Keratinocyte (primary cell): ENCODE data around the gene ALDOB. TPM values are rescaled to one million over a fixed set of nuclear protein-coding genes. Genes with fewer than 3 reads are reported as not detected.

Source experiments
- DNase-seq: peaks from one replicate; pipeline ENCODE4 v3.0.0-alpha.2; 2011; ENCODE audit warnings: low read depth, missing footprints, low spot score
- FAIRE-seq: peaks from 2 replicates; lab custom pipeline; 2011; peaks lifted over from hg19 to GRCh38; lab: Jason Lieb, UNC
- H2AFZ ChIP-seq: 2 replicates; pipeline ENCODE4 v1.6.0; 2012; ENCODE audit warnings: low read length, control low read depth, inconsistent platforms; ENCODE audit not compliant: control insufficient read depth
- H3K27ac ChIP-seq: 2 replicates; pipeline ENCODE4 v1.5.1; 2011; ENCODE audit warnings: low read length; ENCODE audit not compliant: control insufficient read depth, insufficient read depth
- H3K27me3 ChIP-seq: 3 replicates; pipeline ENCODE4 v1.6.0; 2011; ENCODE audit warnings: low read length; ENCODE audit not compliant: control insufficient read depth, insufficient read depth; ENCODE audit errors: extremely low read depth
- H3K36me3 ChIP-seq, 2 experiments: 2 replicates in 1 of 2; 3 replicates in 1 of 2; pipeline ENCODE4 v1.5.1; 2011; ENCODE audit warnings: low read length in 2 of 2, mild to moderate bottlenecking in 1 of 2; ENCODE audit not compliant: control insufficient read depth in 2 of 2, insufficient read depth in 2 of 2; ENCODE audit errors: extremely low read depth in 1 of 2
- H3K4me1 ChIP-seq: 3 replicates; pipeline ENCODE4 v1.5.1; 2011; ENCODE audit warnings: low read length; ENCODE audit not compliant: control insufficient read depth, insufficient read depth; ENCODE audit errors: extremely low read depth
- H3K4me2 ChIP-seq: 3 replicates; pipeline ENCODE4 v1.6.0; 2011; ENCODE audit warnings: low read depth, low read length; ENCODE audit not compliant: control insufficient read depth, insufficient read depth; ENCODE audit errors: extremely low read depth
- H3K4me3 ChIP-seq, 3 experiments: fragments of 200-600 bp in 1 of 3; sonication (generic) in 1 of 3; 2 replicates in 2 of 3; 3 replicates in 1 of 3; pipeline ENCODE4 v1.5.1; 2011 to 2016; ENCODE audit warnings: low read length in 3 of 3, mild to moderate bottlenecking in 3 of 3, control low read depth in 2 of 3, inconsistent platforms in 1 of 3, low read depth in 1 of 3, mixed read lengths in 1 of 3, mixed run types in 1 of 3, moderate library complexity in 1 of 3; ENCODE audit not compliant: control insufficient read depth in 2 of 3, insufficient read depth in 2 of 3; ENCODE audit errors: extremely low read depth in 1 of 3
- H3K79me2 ChIP-seq: 2 replicates; pipeline ENCODE4 v1.6.0; 2012; ENCODE audit warnings: low read length; ENCODE audit not compliant: control insufficient read depth, insufficient read depth
- H3K9ac ChIP-seq: 3 replicates; pipeline ENCODE4 v1.6.0; 2011; ENCODE audit warnings: low read length; ENCODE audit not compliant: control insufficient read depth, insufficient read depth; ENCODE audit errors: extremely low read depth
- H3K9me1 ChIP-seq: 3 replicates; pipeline ENCODE4 v1.6.0; 2011; ENCODE audit warnings: low read length; ENCODE audit not compliant: control insufficient read depth, insufficient read depth; ENCODE audit errors: extremely low read depth
- H3K9me3 ChIP-seq: 2 replicates; pipeline ENCODE4 v1.5.1; 2012; ENCODE audit warnings: low read depth, low read length; ENCODE audit not compliant: control insufficient read depth
- H4K20me1 ChIP-seq: 3 replicates; pipeline ENCODE4 v1.6.0; 2011; ENCODE audit warnings: low read length; ENCODE audit not compliant: control insufficient read depth, insufficient read depth; ENCODE audit errors: extremely low read depth
- EZH2 ChIP-seq: IDR thresholded peaks from one replicate; pipeline ENCODE4 v1.6.1; 2012; ENCODE audit warnings: inconsistent platforms, mild to moderate bottlenecking, low read length, moderate library complexity
- dilution Hi-C: fragments of 300-500 bp; cut with MboI; formaldehyde crosslinking; loops from one replicate; pipeline ENCODE4 v1.7.0; 2020; ENCODE audit warnings: low sequenced_read_pairs; ENCODE audit not compliant: extremely low pct_ligation_motif_present
- polyA plus RNA-seq, 5 experiments: library from polyadenylated mRNA; depleted of rRNA in 3 of 5; stranded (reverse) in 3 of 5; stranded (forward) in 1 of 5; unstranded in 1 of 5; fragments of >200 nt; gene quantifications; 1 replicate in 1 of 5; 2 replicates in 3 of 5; 3 replicates in 1 of 5; pipeline versions ENCODE4 v1.2.1 to v1.2.3, GENCODE V29; 2011 to 2012; ENCODE audit warnings: missing spikeins in 2 of 5, low read depth in 1 of 5, low replicate concordance in 1 of 5
- TF ChIP-seq, protein P1 (sequence below), 3 experiments: IDR thresholded peaks in 1 of 3; conservative IDR thresholded peaks in 1 of 3; optimal IDR thresholded peaks in 1 of 3; 2 replicates in 2 of 3; 3 replicates in 1 of 3; pipeline versions ENCODE3 to v1.5.1; 2011; ENCODE audit warnings: low read length in 3 of 3, mild to moderate bottlenecking in 3 of 3, moderate library complexity in 2 of 3, control low read depth in 1 of 3, inconsistent platforms in 1 of 3; ENCODE audit not compliant: insufficient read depth in 2 of 3; ENCODE audit errors: extremely low read depth in 1 of 3

Gene ALDOB
- polyA plus RNA-seq, 1 donor (not counting 4 experiments of a cell fraction or from before 2014, with no cell fraction given): not detected

DNA sequence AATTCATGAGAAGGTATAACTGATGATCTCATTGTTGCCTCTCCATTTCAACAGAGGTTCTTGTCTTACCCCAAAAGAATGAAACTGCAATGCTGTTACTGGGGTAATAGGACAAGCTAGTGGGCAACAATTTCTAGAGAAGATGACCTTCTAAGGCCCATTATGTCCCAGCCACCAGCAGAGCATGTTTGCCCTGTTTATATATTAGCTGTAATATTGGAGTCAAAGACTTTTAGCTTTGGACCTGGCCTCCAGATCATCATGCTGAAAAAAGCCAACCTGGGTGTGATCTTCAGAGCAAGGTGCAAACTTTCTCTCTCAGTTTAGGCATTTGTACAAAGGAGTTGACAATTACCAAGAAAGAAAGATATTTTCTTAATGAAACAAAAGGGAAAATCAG, 3.4 kb downstream of the ALDOB start:
- Histone ChIP-seq H3K9ac (no peak overlapping the region), H3K36me3 (no peaks in the 10 kb centered on the region), H4K20me1 (no peaks in the 10 kb centered on the region), H3K9me3 (no peaks in the 10 kb centered on the region), H3K27ac (no peak overlapping the region), H3K27me3 (no peaks in the 10 kb centered on the region), H3K4me3 (no peak overlapping the region), H3K79me2 (no peaks in the 10 kb centered on the region), H3K9me1 (no peaks in the 10 kb centered on the region), H2AFZ (no peak overlapping the region), H3K4me2 (no peak overlapping the region), H3K4me1 (no peaks in the 10 kb centered on the region)
- FAIRE-seq (no peak), DNase-seq (no peak)
- TF ChIP-seq EZH2: no peak
- TF ChIP-seq, protein P1, sequence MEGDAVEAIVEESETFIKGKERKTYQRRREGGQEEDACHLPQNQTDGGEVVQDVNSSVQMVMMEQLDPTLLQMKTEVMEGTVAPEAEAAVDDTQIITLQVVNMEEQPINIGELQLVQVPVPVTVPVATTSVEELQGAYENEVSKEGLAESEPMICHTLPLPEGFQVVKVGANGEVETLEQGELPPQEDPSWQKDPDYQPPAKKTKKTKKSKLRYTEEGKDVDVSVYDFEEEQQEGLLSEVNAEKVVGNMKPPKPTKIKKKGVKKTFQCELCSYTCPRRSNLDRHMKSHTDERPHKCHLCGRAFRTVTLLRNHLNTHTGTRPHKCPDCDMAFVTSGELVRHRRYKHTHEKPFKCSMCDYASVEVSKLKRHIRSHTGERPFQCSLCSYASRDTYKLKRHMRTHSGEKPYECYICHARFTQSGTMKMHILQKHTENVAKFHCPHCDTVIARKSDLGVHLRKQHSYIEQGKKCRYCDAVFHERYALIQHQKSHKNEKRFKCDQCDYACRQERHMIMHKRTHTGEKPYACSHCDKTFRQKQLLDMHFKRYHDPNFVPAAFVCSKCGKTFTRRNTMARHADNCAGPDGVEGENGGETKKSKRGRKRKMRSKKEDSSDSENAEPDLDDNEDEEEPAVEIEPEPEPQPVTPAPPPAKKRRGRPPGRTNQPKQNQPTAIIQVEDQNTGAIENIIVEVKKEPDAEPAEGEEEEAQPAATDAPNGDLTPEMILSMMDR (optimal IDR thresholded peaks at IDR 0.05 in 1 of 3, IDR thresholded peaks at IDR 0.05 in 1 of 3, conservative IDR thresholded peaks at IDR 0.05 in 1 of 3; ENCODE audit: extremely low read depth in 1 of 3, insufficient read depth in 2 of 3, low read length in 3 of 3): no peak
- dilution Hi-C loops: no loop called here

DNA sequence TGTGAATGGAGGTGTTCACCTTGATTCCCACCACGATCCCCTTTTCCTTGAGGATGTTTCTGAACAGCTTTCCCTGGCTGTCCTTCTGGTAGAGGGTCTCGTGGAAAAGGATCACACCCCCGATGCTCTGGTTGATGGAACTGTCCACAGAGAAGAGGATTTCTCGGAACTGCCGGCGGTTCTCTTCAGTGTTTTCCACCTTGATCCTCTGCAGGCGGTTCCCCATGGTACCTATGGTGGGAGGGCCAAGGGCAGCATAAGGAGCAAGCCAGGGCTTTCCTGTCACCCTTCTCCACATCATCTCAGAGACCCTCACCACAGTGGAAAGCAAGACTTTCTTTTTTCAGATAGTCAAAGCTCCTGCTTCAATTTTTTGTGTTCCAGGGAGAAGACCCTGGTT, 5.8 kb downstream of the ALDOB start:
- TF ChIP-seq EZH2: no peak
- TF ChIP-seq, protein P1 (optimal IDR thresholded peaks at IDR 0.05 in 1 of 3, IDR thresholded peaks at IDR 0.05 in 1 of 3, conservative IDR thresholded peaks at IDR 0.05 in 1 of 3; ENCODE audit: extremely low read depth in 1 of 3, insufficient read depth in 2 of 3, low read length in 3 of 3): no peak
- no peaks in the 10 kb centered on the region for H3K4me1 ChIP-seq
- no peak for FAIRE-seq
- no peak overlapping the region for H3K9ac ChIP-seq
- no peaks in the 10 kb centered on the region for H3K9me1 ChIP-seq
- no peak overlapping the region for H3K27ac ChIP-seq
- no peaks in the 10 kb centered on the region for H4K20me1 ChIP-seq
- no peaks in the 10 kb centered on the region for H3K79me2 ChIP-seq
- H3K36me3 ChIP-seq: no peaks in the 10 kb centered on the region
- no peak for DNase-seq
- no peak overlapping the region for H3K4me2 ChIP-seq
- dilution Hi-C loops: no loop called here
- H3K27me3 ChIP-seq: no peaks in the 10 kb centered on the region
- H2AFZ ChIP-seq: no peak overlapping the region
- no peak overlapping the region for H3K4me3 ChIP-seq
- no peaks in the 10 kb centered on the region for H3K9me3 ChIP-seq
